ENCODE results near the gene CD93. TPM values are rescaled to one million over a fixed set of nuclear protein-coding genes. Genes with fewer than 3 reads are reported as not detected.

The CD93 gene
- total RNA-seq, 1 donor from 2014 or later = 7.9 TPM

DNA sequence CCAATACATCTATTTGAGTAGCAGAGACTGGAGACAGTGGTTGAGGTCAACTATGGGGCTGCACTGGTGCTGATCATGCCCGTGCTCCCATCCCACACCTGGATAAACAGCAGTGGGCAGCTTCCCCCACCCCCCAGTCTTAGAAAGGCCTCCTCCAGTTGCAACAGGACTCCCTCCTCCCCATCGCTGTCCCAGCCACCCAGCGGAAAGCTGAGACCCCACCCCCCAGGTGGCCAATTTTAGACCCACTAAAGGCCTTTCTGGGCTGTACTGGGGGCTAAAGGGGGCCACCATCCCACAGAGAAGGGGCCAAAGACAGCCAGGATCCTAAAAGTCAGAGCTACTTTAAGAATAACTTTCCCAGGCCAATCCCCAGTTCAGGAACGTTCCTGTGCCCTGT is 52.2 kb downstream of the CD93 start:
- ATAC-seq = no peak

DNA sequence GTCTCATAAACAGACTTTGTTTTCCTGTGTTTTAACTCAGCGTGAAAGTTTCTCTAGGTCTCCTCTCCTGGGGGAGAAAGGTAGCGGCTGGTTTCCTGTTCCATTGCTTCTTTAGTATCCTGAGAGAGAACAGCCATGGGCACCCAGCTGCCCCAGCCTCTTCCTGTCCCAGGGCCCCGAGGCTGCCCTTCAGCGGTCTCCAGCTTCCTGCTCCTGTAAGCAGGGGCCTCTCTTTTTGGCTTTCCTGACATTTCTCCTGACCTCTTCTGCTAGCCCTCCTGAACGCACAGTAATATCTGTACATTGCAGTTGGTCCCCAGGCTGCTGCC is 53.4 kb downstream of the CD93 start:
- no peak for ATAC-seq

DNA sequence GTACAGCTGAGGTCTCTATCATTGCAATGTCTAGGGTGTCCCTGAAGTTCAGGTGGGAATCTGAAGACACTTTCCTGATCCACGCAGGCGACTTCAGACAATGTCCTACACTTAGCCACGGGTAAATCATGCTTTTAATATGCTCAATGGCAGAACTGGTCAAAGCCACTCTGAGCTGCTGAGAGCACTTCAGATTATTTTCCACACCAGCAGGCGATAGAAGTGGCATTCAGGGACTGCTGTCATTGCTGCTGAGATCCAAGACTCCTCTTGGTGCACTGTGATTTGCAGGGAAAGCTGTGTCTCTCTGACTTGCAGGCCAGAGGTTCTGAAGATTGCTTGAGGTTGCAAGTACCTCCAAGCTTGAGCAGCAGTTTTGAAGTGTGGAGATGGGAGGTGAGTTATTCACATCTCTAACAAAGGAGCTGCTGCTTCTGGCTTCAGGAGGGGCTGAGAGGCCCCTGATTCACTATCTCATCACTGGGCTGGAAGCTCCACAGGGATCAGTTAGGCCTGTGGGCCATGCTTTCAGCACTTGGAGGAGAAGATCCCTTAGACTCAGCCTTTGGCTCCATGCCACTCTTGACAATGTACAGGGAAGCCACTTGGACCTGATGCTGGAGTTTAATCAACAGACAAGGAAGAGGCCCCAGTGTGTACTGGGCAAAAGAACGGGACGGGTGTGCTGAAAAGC is 53.9 kb downstream of the CD93 start:
- ATAC-seq = no peak

DNA sequence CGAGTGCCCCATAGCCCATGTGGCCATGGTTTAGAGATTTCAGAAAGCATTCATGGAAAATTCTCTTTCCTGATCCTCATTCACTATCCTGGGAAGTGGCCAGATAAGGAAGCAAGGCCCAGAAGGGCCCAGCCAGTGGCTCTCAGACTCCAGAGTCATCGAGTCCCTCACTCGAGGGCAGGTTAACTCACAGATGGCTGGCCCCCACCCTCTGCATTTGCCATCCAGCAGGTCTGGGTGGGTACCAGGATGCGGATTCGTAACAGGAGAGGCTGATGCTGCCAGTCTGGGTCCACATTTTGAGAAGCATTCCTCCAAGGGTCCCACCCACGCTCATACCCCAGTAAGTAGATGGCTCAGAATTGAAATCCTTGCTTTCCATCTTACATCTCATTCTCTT is 54.8 kb downstream of the CD93 start:
- ATAC-seq = no peak

Other genes starting within 250 kb of the CD93 start
- gene SSTR4, start 51.0 kb downstream of the CD93 start, total RNA-seq = not detected
- gene THBD, start 36.7 kb downstream of the CD93 start, total RNA-seq = 46.5 TPM